ENCODE measurements around the gene TMEM256. TPM values are rescaled to one million over a fixed set of nuclear protein-coding genes. Genes with fewer than 3 reads are reported as not detected.

Gene TMEM256
- total RNA-seq, 1 donor from 2014 or later: 69.0 TPM

- no peak for DNase-seq
Measured at GRCh38 chr17:7429722-7430121, 25.8 kb upstream of the TMEM256 start.

GRCh38 chr17:7428557-7428956 lies 24.7 kb upstream of the TMEM256 start, which contains the start of gene SPEM3:
SPEM3 (plus strand) TSS chr17:7428857; CDS start chr17:7428903, 46 bp downstream.
- no peak for DNase-seq

GRCh38 chr17:7427549-7427948 lies 23.7 kb upstream of the TMEM256 start:
- DNase-seq: no peak

- DNase-seq: no peak
Measured at GRCh38 chr17:7426896-7427489, 23.1 kb upstream of the TMEM256 start.

- no peak for DNase-seq
Measured at GRCh38 chr17:7426203-7426863, 22.4 kb upstream of the TMEM256 start.

- DNase-seq: no peak
Measured at GRCh38 chr17:7425756-7426155, 21.9 kb upstream of the TMEM256 start.

GRCh38 chr17:7425316-7425715 lies 21.4 kb upstream of the TMEM256 start, which contains the start of gene SPEM2:
SPEM2 (plus strand) TSS chr17:7425616; CDS start chr17:7425689, 73 bp downstream.
- no peak for DNase-seq

GRCh38 chr17:7423679-7424078 lies 19.8 kb upstream of the TMEM256 start:
- DNase-seq: peak; percentile 50

GRCh38 chr17:7421186-7421585 lies 17.3 kb upstream of the TMEM256 start:
- DNase-seq: no peak

- no peak for DNase-seq
Measured at GRCh38 chr17:7419819-7420610, 16.1 kb upstream of the TMEM256 start, which contains the start of gene SPEM1. SPEM1 (plus strand) TSS chr17:7420324; CDS start chr17:7420385, 61 bp downstream.

GRCh38 chr17:7418472-7419152 lies 14.7 kb upstream of the TMEM256 start:
- no peak for DNase-seq

GRCh38 chr17:7417056-7417655 lies 13.3 kb upstream of the TMEM256 start:
- no peak for DNase-seq

- no peak for DNase-seq
Measured at GRCh38 chr17:7416323-7416722, 12.4 kb upstream of the TMEM256 start.

GRCh38 chr17:7415784-7416183 lies 11.9 kb upstream of the TMEM256 start:
- DNase-seq: no peak

GRCh38 chr17:7414837-7415236 lies 10.9 kb upstream of the TMEM256 start:
- DNase-seq: no peak

GRCh38 chr17:7413346-7413985 lies 9.6 kb upstream of the TMEM256 start:
- DNase-seq: no peak

GRCh38 chr17:7411427-7411750 lies 7.5 kb upstream of the TMEM256 start:
- no peak for DNase-seq

- DNase-seq: no peak
Measured at GRCh38 chr17:7410634-7411426, 6.9 kb upstream of the TMEM256 start.

GRCh38 chr17:7409716-7410115 lies 5.8 kb upstream of the TMEM256 start:
- DNase-seq: no peak

GRCh38 chr17:7408863-7409262 lies 5.0 kb upstream of the TMEM256 start:
- no peak for DNase-seq

- DNase-seq: no peak
Measured at GRCh38 chr17:7408252-7408727, 4.4 kb upstream of the TMEM256 start.
